Dendritic cell treated with granulocyte-macrophage colony-stimulating factor and Interleukin-4, amounts not matched to agents 40 ng/mL and 50 ng/mL, for 4 days (primary cell): ENCODE measurements around the gene CLMN.
A peak's percentile ranks its signal among the peaks of the same experiment; 100 is the strongest.

ENCODE experiments used
- H3K27ac Mint-ChIP-seq: one replicate; pipeline ENCODE4 v1.8.0; 2022; ENCODE audit warnings: mild to moderate bottlenecking, mixed read lengths
- H3K27me3 Mint-ChIP-seq: one replicate; pipeline ENCODE4 v1.8.0; 2022; ENCODE audit warnings: mild to moderate bottlenecking, mixed read lengths
- H3K36me3 Mint-ChIP-seq: one replicate; pipeline ENCODE4 v1.8.0; 2022; ENCODE audit warnings: low read depth, mixed read lengths
- H3K4me1 Mint-ChIP-seq: one replicate; pipeline ENCODE4 v1.8.0; 2022; ENCODE audit warnings: low read depth, mixed read lengths
- H3K4me3 Mint-ChIP-seq: one replicate; pipeline ENCODE4 v1.8.0; 2022; ENCODE audit warnings: mild to moderate bottlenecking, moderate library complexity, mixed read lengths
- H3K9me3 Mint-ChIP-seq: one replicate; pipeline ENCODE4 v1.8.0; 2022; ENCODE audit warnings: mixed read lengths
- intact Hi-C: fragments of 100-400 bp; cut with micrococcal nuclease; formaldehyde crosslinking; loops from one replicate; pipeline ENCODE4 v1.15.0; 2022

The CLMN gene

DNA sequence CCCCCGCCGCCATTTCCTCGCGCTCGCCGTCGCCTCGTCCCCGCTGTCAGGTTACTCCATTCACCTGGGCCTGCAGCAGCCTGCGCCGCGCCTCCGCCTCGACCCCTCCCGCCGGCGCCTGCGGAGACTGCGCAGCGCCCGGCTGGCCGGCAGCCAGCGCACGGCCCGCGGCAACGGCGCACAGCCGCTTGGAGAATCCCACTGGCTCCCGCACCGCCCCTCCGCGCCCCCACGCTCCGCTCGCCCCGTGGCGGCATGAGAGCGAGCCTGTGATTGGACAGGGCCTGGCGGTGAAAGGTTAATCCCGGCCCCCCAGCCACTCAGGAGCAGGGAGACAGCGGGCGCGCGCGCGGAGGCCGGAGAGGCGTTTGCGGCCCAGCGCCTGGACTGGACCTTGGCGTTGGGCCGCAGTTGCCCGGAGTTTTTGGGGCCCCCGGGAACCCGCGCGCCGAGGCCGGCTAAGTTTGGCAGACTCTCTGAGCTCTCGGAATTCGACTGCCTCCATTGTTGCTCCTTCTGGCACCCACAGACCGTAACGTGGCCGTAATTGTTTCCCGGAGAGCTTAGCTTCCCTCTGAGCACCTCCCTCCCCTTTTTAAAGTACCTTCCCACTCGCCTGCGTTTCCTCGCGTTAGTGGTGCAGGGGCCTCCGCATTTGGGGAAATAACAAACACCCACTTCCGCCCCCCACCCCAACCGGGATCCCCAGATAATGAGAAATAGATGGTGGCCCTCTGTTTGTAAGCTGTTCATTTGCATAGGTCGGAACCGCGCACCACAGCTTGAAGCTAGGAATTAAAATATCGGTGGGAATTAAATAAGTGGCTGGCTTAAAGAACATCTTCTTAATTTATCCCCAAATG, 162.2 kb downstream of the CLMN start, which contains the start of gene DICER1:
TSS of gene DICER1 (minus strand) at position 203 of the 863 bp plus-strand sequence. CDS start 24,071 bp downstream, outside the sequence.
- Mint-ChIP-seq H3K4me3 (peak within 1 kb of the TSS; percentile 85), H3K9me3 (no peaks in the 10 kb centered on the region), H3K27me3 (no peaks in the 10 kb centered on the region), H3K36me3 (peaks cover 6% of the 10 kb centered on the region), H3K4me1 (peaks cover 66% of the 10 kb centered on the region), H3K27ac (peak within 1 kb of the TSS; percentile 98)
- intact Hi-C loops: loop anchor here (2.0 to 10.0 kb wide), 3 partner anchors 15 to 1347 kb away; partner anchors contain the start of genes CLMN and PAPOLA

DNA sequence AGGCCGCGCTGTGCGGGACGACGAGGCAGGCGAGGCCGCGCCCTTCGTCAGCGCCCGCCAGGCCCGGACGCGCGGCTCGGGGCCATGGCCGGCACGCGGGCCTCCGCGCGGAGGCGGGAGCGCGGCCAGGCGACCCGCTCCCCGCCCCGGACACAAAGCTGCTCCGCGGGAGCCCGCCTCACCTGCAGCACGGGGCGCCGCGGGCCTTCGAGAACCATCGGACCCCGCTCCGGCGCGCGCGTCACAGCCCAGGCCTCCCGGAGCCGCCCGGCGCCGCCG, 162.7 kb downstream of the CLMN start:
- peak overlapping the region; percentile 98 for H3K27ac Mint-ChIP-seq
- intact Hi-C loops: loop anchor here (2.0 to 10.0 kb wide), 3 partner anchors 14 to 1348 kb away; partner anchors contain the start of genes CLMN and PAPOLA
- H3K36me3 Mint-ChIP-seq: peaks cover 6% of the 10 kb centered on the region
- no peaks in the 10 kb centered on the region for H3K9me3 Mint-ChIP-seq
- H3K27me3 Mint-ChIP-seq: no peaks in the 10 kb centered on the region
- H3K4me3 Mint-ChIP-seq: peak overlapping the region; percentile 85
- H3K4me1 Mint-ChIP-seq: peaks cover 65% of the 10 kb centered on the region

DNA sequence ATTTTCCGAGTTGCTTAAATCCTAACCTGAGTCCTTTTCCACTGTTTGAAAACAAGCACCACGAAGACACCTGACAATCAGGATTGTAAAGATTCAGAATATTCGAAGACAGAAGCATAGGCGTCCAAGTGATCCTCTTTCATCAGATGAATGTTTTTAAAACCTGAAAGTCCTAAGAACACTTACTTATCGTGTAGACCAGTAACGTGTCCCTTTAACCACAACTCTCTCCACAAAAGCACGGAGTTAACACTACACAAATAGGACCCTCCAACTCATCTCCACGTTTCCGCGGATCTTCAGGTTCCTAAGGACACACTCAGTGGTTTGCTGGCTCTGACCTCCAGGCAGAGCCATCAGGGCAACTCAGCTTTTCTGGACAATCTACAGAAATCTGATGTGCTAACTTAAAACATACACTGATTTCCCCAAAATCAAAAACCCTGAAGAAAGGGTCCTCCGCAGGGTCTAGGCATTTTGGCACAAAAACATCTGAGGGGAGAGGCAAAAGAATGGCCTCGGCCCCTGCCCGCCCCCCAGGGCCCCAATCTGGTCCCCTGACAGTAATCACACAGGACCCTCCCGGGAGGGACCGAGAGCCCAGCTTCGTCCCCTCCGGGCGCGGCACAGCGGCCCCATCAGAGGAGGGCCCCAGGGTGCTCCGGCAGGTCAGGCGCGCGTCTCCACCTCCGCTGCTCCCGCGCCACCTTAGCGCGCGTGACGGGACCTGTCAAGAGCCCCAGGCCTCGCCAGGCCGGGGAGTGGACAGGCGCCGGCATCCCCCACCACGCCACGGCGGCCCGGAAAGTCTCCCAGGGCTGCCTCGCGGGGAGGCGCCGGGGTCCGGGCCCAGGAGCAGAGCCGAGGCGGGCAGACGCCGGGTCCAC, 163.3 kb downstream of the CLMN start:
- H3K27me3 Mint-ChIP-seq: no peaks in the 10 kb centered on the region
- peak overlapping the region; percentile 98 for H3K27ac Mint-ChIP-seq
- peaks cover 64% of the 10 kb centered on the region for H3K4me1 Mint-ChIP-seq
- H3K36me3 Mint-ChIP-seq: peaks cover 6% of the 10 kb centered on the region
- no peaks in the 10 kb centered on the region for H3K9me3 Mint-ChIP-seq
- intact Hi-C loops: loop anchor here (2.0 to 10.0 kb wide), 3 partner anchors 14 to 1348 kb away; partner anchors contain the start of genes CLMN and PAPOLA
- H3K4me3 Mint-ChIP-seq: peak overlapping the region; percentile 85

DNA sequence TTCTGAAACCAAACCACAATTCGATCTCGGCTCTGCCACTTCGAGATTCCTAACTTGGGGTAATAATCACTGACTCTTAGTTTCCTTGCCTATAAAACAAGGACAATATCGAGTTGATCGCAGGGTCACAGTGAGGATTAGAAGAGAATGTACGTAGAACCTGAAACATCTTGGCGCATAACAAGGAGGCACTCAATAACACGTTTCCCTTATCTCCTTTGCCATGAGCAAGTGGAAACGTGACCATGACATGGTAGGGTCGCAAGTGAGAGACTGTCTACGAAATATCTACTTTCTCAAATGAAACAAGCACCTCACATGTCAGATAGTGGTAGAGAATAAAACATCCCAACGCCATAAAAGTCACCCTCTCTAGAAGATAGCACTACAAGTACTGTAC, 164.7 kb downstream of the CLMN start:
- intact Hi-C loops: loop anchor here (10.0 kb wide), 2 partner anchors 160 to 1350 kb away; partner anchors contain the start of genes CLMN and PAPOLA
- Mint-ChIP-seq H3K36me3 (peaks cover 6% of the 10 kb centered on the region), H3K27me3 (no peaks in the 10 kb centered on the region), H3K4me3 (peak overlapping the region; percentile 52), H3K4me1 (peaks cover 65% of the 10 kb centered on the region), H3K27ac (no peak overlapping the region), H3K9me3 (no peaks in the 10 kb centered on the region)

DNA sequence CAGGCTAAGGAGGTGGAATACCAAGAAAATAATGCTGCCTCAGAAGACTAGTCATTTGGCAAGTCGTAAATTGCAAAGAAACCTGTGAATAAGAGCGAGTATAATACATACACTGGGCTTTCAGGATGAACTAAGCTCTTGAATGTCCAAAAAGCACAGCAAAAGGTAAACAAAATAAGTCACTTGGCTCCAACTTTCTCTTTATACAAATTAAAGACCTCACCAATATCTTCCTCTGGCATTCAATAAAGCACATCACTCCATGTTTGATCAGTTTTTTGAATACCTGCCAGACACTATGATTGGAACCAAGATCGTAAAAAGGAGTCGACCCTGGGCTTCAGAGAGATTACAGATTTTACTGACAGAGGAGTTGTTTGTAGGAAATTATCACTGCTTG, 165.8 kb downstream of the CLMN start:
- H3K4me3 Mint-ChIP-seq: no peak overlapping the region
- peaks cover 6% of the 10 kb centered on the region for H3K36me3 Mint-ChIP-seq
- H3K4me1 Mint-ChIP-seq: peaks cover 76% of the 10 kb centered on the region
- intact Hi-C loops: loop anchor here (5.0 to 10.0 kb wide), 3 partner anchors 43 to 1351 kb away; partner anchors contain the start of genes CLMN and PAPOLA
- no peaks in the 10 kb centered on the region for H3K9me3 Mint-ChIP-seq
- no peaks in the 10 kb centered on the region for H3K27me3 Mint-ChIP-seq
- H3K27ac Mint-ChIP-seq: no peak overlapping the region

DNA sequence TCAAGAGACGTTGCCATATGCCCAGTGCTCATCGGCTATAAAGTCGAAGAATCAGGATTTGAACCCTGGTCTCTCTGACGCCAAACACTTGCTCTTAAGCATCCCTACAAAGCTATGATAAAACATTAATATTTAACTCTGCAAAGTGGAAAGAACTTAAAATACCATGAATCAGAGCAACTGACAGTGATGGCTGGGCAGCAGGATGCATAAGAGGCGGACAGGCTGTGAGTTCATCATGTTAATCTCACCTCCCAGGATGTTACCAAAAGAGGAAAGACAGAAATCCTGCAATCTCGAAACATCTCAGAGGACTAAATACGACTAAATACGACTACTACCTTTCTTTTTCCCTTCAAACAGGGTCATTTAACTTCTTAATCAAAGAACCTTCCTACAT, 168.1 kb downstream of the CLMN start:
- Mint-ChIP-seq H3K9me3 (no peaks in the 10 kb centered on the region), H3K4me3 (no peak overlapping the region), H3K27me3 (no peaks in the 10 kb centered on the region), H3K27ac (no peak overlapping the region), H3K4me1 (peaks cover 87% of the 10 kb centered on the region), H3K36me3 (peaks cover 9% of the 10 kb centered on the region)
- intact Hi-C loops: loop anchor here (5.0 to 10.0 kb wide), 3 partner anchors 46 to 1353 kb away; partner anchors contain the start of genes CLMN and PAPOLA

DNA sequence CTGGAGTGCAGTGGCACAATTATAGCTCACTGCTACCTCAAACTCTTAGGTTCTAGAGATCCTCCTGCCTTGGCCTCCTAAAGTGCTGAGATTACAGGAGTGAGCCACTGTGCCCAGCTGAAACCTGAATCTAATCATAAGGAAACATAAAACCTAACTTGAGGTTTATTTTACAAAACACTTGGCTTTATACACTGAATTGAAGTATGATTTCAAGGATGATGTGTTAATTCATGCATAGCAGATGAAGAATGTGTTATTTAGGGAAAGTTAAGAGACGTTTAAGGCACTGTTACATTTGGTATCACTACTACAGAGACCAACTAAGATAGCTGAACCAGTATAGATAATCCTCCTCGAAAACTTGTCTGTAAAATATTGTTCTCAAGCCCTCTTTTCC, 168.8 kb downstream of the CLMN start:
- H3K9me3 Mint-ChIP-seq: no peaks in the 10 kb centered on the region
- H3K4me1 Mint-ChIP-seq: peaks cover 88% of the 10 kb centered on the region
- H3K27me3 Mint-ChIP-seq: no peaks in the 10 kb centered on the region
- peaks cover 11% of the 10 kb centered on the region for H3K36me3 Mint-ChIP-seq
- H3K4me3 Mint-ChIP-seq: no peak overlapping the region
- intact Hi-C loops: loop anchor here (5.0 to 10.0 kb wide), 3 partner anchors 46 to 1354 kb away; partner anchors contain the start of genes CLMN and PAPOLA
- H3K27ac Mint-ChIP-seq: no peak overlapping the region

DNA sequence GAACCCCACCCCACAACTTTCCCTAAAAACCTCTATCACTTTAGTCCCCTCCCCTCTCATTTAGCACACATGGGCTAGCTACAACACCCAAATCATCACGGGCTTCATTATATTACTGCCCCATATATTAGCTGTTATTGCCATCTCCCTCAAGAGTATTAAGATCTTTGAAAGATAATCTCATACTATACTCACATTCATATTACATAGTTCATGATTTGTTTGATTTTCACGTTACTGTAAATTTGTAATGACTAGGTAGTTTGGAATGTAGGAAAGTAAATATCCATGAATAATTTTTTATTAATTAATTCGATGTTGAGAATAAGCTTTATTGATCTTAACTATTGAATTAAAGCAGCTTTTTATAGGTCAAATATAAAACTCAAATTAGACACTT, 170.3 kb downstream of the CLMN start:
- Mint-ChIP-seq H3K27me3 (no peaks in the 10 kb centered on the region), H3K4me3 (no peak overlapping the region), H3K27ac (no peak overlapping the region), H3K36me3 (peaks cover 22% of the 10 kb centered on the region), H3K9me3 (peaks cover 10% of the 10 kb centered on the region), H3K4me1 (peaks cover 85% of the 10 kb centered on the region)
- intact Hi-C loops: no loop called here

DNA sequence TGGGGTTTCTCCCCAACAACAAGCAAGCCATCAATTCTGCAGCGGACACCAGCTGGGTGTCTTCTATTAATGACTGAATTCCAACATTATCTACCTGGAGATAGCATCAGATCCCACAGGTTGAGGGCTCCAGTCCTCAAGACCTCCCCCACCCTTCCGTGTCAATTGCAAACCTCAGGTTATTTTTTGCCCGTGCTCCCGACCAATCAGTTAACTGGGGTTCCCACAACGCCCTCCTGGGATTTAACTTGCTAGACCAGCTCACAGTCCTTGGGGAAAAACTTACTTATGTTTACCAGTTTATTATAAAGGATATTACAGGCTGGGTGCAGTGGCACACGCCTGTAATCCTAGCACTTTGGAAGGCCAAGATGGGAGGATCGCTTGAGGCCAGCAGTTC, 172.1 kb downstream of the CLMN start:
- H3K4me1 Mint-ChIP-seq: peaks cover 79% of the 10 kb centered on the region
- peaks cover 11% of the 10 kb centered on the region for H3K9me3 Mint-ChIP-seq
- no peak overlapping the region for H3K4me3 Mint-ChIP-seq

DNA sequence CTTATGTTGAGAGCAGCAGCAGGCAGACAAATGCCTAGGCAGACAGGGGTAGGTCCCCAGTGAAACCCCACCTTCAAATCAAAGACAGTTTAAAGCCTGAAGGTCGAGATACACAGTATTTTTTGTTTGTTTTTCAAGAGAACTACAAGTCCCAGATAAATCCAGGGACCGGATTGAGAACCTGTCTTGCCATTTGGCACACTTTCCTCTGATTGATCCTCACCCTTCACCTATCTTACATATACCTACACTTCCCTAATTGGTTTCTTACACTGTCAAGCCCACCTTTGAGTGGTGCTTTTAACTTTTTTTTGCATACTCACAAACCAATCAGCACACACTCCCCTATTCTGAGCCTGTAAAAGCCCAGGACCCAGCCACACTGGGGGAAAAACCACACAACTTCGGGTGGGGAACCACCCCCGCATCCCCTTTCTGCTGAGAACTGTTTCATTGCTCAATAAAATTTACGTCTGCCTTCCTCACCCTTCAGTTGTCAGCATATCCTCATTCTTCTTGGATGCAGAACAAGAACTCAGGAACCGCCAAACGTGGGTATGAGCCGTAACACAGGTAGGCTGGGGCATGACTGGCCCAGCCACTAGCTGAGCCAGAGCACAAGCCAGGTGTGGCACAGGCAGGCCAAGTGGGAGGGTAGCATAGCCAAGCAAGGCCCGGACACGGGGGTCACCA, 173.5 kb downstream of the CLMN start:
- no peak overlapping the region for H3K4me3 Mint-ChIP-seq
- no peaks in the 10 kb centered on the region for H3K27me3 Mint-ChIP-seq
- peaks cover 74% of the 10 kb centered on the region for H3K4me1 Mint-ChIP-seq
- intact Hi-C loops: no loop called here
- H3K36me3 Mint-ChIP-seq: peaks cover 22% of the 10 kb centered on the region
- peaks cover 11% of the 10 kb centered on the region for H3K9me3 Mint-ChIP-seq
- H3K27ac Mint-ChIP-seq: peak overlapping the region; percentile 69

More for the DNA sequence above, 172.1 kb downstream of the CLMN start:
- Mint-ChIP-seq H3K27me3 (no peaks in the 10 kb centered on the region), H3K27ac (no peak overlapping the region), H3K36me3 (peaks cover 22% of the 10 kb centered on the region)
- intact Hi-C loops: no loop called here

DNA sequence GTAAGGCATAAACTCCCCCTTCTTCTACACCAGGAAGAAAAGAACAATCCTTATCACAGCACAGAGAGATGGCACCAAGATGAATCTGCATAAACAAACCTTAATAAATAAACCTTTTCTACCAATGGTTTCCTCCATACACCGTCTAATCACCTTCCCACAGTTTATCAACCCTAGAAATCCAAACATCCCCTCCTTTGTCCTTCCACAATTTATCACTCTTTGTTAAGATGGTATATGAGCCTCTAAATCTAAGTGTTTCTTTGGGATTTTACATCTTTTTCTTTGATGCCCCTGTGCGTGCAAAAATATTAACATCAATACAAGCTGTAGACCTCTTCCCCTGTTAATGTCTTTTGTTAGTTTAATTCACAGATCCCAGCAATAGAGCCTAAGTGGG, 174.9 kb downstream of the CLMN start:
- H3K27me3 Mint-ChIP-seq: no peaks in the 10 kb centered on the region
- no peak overlapping the region for H3K4me3 Mint-ChIP-seq
- H3K9me3 Mint-ChIP-seq: peaks cover 11% of the 10 kb centered on the region
- peaks cover 22% of the 10 kb centered on the region for H3K36me3 Mint-ChIP-seq
- peaks cover 70% of the 10 kb centered on the region for H3K4me1 Mint-ChIP-seq
- intact Hi-C loops: loop anchor here (5.0 kb wide), 1 partner anchor 42 kb away; no protein-coding TSS in a partner anchor
- peak overlapping the region; percentile 70 for H3K27ac Mint-ChIP-seq

DNA sequence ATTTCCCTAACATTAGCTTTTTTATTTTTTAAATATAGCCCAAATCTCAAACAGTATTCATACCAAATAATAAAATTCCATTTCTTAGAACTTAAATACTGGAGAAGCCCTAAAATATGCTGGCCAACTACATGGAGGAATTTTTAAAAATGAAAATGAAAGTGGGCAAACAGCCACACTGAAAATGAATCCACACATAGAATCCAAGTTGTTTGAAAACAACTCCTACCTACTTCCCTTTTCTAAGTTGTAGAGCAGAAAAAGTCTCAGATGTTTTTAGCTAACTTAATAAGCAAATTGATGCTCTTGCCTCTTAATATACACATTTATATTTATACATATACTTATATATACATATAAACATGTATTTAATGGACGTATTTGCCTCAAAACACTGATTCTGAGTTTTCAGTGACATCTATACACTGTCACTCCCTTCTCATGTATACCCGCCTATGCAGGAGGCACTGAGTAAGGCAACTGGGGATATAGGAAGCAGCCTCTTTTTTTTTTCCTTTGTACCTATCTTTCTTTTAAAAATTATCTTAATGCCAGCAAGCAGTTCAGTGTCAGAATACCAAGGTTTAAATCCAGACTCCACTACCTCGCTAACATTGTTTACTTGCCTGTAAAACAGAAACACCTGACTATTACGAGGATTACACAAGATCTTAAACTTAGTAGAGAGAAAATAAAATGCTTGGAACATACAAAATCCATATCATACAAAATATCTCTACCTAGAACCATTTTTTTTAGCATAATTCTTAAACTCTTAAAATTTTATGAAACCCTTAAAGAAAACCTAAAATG, 175.7 kb downstream of the CLMN start:
- Mint-ChIP-seq H3K36me3 (peaks cover 27% of the 10 kb centered on the region), H3K27ac (peak overlapping the region; percentile 70), H3K27me3 (no peaks in the 10 kb centered on the region), H3K4me1 (peaks cover 62% of the 10 kb centered on the region), H3K4me3 (peak overlapping the region; percentile 42), H3K9me3 (peaks cover 11% of the 10 kb centered on the region)
- intact Hi-C loops: loop anchor here (2.0 to 5.0 kb wide), 2 partner anchors 13 to 43 kb away; partner anchors contain the start of gene DICER1
